GM18505 (cell line): ENCODE data around the gene GBA2.

Experiments used
- ATAC-seq: cut with Tn5 transposase; IDR thresholded peaks from one replicate; pipeline ENCODE4 v1.9.1; 2021; ENCODE audit not compliant: unreplicated experiment
- POLR2A ChIP-seq: IDR thresholded peaks from 4 replicates; pipeline ENCODE4 v1.6.1; 2011; ENCODE audit warnings: borderline replicate concordance; ENCODE audit not compliant: insufficient read depth, insufficient read length; ENCODE audit errors: extremely low read depth

GBA2 gene

DNA sequence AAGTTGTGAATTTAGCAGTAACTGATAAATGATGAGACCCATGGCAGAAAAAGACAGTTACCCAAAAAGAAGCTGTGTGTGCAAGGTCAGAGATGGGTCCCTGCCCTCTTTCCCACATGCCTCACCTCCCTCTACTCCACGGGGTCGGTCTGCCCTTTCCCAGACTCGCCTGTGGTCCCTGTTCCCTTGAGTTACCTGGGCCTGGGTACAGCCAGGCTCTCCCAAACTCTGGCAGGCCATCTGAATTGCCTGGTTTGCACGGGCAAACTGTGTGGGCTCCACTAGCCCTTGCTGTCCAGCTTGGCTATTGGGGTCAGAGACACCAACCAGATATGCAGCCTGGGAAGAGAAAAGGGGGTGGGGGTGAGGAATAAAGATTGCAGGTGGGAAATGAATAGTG lies 40.9 kb downstream of the GBA2 start:
- ATAC-seq = no peak
- TF ChIP-seq POLR2A = no peak

DNA sequence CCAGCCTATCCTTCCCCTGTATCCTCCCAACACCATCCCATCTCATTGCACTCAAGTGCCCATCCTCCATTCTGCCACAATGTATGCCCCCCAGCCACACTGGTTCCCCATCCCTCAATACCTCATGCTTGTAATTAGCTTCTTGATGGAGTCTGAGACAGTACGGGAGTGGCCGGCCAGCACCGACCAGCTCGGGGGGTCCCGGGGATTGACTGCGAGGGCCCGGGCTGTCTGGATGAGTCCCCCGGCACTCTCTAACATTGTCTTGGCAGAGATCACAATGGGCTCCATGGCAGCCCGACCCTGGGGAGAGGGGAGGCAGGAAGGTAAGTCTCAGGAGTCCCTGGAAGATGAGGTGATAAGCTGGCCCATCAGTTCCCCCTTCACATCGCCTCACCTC lies 42.1 kb downstream of the GBA2 start:
- no peak for TF ChIP-seq POLR2A
- no peak for ATAC-seq

DNA sequence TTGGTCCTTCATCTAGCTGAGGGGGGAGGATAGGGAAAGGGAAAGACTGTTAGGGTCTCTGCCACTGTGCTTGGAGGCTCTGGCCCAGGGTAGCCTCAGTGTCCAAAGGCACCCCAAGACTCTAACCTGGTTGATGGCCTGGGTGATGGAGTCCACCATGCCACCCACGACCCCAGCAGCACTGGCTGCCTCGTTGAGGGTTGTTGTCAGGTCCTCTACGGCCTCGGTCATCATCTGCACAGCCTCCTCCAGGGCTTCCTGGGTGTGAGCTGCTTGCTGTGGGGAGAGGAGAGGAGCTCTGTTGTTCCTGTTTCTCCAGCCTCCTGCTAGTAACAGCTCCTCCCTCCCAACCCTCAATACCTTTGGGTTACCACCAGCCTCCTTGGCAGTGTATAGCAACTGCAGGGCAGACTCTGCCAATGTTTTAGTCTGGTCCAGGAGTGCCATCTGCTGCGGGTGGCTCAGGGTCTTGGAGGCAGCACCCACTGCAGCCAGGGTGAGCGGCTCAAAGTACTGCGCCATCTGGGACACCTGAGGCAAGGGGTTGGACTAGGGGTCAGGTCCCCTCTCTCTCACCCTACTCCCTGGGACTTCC lies 43.1 kb downstream of the GBA2 start:
- ATAC-seq = no peak
- TF ChIP-seq POLR2A = no peak

DNA sequence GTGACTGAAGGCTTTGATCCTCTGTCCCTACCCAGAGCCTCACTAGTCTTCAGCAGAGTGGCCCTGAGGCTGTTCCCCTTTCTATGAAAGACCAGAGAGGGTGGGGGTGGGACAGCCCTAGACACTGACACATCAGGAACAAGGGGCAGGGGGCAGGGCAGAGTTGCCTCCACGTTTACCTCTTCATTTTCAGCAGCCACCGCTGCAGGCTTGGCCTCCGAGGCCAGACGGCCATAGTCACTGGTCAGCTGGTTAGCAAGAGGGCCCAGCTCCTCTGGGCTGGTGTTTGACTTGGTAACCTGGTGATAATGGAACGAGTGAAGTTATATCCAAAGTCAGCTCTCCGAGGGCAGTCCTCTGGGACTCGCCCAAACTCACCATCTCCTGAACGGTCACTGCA lies 43.7 kb downstream of the GBA2 start:
- ATAC-seq = no peak
- no peak for TF ChIP-seq POLR2A

DNA sequence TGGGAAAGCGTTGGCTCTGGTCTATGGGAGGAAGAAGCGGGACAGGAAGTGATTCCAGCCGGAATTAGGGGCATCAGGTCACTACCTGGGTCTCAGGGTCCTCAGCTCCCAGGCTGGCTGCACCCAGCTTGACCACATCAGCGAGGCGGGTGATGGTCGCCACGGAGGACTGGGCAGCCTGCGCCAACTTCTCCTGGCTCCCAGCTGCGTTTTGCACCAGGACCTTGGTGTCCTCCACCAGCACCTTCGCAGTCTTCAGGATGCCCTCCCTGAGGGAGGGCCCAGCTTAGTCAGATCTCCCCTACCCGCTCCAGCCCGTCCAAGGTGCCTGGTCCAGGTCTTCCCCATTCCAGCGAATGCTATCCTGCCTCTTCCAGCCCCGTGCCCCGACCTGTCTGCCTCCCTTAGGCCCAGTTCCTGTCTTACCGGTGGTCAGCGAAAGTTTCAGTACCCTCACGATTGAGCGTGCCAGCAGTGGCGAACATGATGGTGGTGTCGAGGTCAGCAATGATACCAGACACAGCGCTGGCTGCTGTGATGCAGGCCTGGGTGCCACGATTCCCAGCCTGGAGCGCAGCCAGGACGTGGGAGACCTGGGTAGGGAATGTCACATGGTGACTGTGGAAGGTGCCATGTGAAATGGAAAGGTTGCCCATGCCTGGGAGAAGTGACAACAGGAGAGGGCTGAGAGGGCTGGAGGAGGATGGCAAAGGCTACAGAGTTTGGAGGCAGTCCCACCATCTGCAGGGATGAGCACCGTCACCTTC lies 44.9 kb downstream of the GBA2 start:
- no peak for TF ChIP-seq POLR2A
- no peak for ATAC-seq

DNA sequence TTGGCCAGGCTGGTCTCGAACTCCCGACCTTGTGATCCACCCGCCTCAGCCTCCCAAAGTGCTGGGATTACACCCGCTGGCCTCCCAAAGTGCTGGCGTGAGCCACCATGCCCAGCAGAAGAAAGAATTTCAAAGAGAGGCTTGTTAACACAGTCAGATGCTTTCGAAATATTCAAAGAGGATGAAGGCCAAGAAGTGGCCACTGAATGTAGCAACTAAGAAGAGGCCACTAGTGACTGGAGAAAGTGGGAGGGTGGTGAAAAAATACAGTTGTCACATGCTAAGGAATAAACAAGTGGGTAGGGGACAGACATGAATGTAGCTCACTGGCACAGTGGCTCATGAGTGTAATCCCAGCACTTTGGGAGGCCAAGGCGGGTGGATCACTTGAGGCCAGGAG lies 46.3 kb downstream of the GBA2 start:
- no peak for ATAC-seq
- TF ChIP-seq POLR2A = no peak

DNA sequence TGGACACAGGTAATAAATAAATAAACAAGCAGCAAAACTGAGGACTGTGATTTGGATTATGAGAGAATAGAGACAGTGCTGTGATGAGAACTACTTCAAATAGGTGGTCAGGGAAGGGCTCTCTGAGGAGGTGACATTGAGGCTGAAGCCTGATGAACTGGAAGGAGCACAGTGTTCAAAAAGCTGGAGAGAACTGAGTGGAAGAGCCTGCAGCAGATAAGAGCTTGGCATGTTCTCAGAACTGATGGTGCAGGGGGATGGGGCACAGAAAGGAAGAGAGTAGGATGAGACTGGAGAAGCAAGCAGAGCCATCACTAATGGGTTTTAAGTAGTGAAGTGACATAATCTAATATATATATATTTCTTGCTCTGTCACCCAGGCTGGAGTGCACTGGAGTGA lies 48.1 kb downstream of the GBA2 start:
- TF ChIP-seq POLR2A = no peak
- no peak for ATAC-seq

DNA sequence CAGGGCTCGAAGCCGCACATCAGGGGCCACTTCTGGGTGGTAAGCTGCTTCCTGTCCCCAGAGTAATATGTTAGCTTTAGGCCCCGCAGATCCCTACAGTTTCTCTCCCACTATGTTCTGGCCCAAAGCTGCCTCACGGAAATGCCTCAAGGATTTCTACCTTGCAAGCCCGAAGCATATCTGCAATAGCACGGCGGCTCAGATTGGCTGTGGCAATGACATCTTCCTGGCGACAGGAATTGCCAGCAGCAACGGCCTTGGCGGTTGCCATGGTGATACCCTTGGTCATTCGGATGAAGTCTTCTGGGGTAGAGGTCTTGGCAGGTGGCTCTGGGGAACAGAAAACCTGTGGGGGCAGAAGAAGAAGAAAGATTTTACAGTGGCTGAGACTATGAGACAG lies 49.0 kb downstream of the GBA2 start:
- no peak for TF ChIP-seq POLR2A
- no peak for ATAC-seq

DNA sequence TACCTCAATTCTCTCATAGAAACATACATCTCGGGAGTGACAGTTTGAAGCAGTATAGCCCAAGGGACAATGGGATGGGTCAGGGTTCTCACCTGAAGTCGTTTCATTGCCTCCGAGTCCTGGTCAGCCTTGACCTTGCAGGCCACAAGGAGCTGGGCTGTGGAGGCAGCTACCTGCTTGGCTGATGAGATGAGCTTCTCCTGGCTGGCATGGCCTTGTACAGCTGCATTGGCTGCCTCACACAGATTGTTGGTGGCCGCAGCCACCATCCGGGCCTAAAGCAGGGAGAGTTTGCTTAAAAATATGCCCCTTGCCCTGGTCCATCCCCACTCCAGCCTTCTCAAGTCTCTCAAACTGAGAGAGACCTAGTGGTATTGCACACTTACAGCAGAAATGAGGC lies 50.8 kb downstream of the GBA2 start:
- no peak for TF ChIP-seq POLR2A
- ATAC-seq = no peak

DNA sequence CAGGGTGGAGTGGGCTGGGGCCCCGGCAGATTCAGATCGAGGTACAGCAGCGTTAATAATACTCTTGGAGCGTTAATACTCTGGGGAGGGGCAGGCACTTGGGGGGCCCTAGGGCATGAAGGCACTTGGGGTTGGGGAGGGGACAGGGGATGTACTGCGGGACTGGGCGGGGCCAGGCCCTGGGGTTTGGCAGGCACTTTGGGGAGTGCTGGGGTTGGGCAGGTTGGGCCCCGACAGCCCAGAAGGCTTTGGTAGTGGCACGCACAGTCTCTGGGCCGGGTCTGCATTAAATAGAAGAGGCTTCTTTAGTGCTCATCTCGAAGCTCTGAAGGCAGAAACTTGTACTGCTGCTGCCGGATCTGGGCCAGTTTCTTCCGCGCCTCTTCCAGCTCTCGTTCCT lies 51.5 kb downstream of the GBA2 start:
- no peak for ATAC-seq
- TF ChIP-seq POLR2A = no peak

DNA sequence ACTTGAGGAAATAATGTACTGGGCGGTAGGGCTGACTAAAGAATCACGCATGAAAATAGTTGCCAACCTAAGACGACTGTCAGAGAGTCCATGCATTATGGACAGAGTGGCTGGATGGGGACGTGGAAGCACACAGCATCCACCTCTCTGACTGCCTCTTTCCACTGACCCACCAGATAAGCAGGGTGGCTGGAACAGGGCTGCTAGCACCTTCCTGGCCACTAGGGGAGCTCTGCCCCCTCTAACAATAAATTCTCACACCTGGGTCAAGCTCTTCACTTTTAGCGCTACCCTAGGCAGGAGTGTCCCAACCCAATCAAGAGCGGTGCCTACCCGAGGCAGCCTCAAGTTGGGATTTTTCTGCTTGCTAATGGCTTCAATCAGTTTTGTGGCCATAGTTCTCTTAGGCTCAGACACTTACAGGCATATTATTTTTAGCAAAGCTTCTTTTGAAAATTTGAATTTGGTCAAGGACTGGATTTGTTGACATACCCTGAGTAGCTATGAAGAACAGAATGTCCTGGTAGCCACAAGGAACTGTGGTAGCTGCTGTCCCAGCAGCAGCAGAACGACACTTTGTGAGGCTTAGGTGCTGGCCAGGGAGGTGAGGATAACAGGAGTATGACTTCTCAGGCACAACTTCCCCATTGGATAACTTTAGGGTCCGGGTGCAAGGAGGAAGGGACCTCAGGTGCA lies 52.4 kb downstream of the GBA2 start:
- no peak for ATAC-seq

DNA sequence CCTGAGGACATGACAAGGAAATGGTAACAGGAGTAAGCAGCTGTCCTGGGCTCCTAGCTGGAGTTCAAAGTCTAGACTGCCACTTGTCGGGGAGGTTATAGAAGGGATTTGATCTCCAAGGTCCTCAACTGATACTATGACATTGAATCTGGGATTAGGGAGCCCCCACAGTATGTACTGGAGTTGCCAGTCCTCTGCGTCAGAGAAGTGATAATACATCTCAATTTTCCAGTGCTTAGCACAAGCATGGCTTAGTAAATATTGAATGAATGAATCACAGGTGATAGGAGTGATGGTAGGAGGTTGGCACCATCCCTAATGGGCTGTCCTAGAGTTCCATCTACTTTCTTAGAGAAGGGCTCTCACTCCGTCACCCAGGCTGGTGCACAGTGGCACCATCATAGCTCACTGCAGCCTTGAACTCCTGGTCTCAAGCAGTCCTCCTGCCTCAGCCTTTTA lies 53.1 kb downstream of the GBA2 start:
- no peak for TF ChIP-seq POLR2A
- ATAC-seq = no peak

More for the DNA sequence above, 52.4 kb downstream of the GBA2 start:
- no peak for TF ChIP-seq POLR2A

DNA sequence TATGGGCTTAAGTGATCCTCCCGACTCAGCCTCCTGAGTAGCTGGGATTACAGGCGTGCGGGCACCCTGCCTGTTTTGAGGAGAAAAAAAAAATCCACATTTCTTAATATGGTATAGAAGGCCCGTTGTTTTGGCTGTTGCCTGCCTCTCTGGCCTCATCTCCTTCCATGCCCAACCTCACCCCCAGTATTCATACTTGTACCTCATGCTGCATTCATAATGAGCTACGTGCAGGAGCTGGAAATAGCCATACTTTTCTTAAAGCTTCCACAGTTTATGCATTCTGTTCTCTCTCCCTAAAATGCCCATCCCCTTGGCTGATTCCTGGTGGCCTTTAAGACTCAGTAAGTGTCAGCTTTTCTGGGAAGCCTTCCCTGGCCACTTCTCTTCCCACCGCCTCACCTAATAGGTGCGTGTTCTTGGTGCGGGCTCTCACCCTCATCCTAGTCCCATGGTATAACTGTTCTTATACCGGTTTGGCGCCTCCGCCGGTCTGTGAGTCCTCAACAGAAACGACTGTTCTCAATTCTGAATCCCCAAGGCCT lies 57.2 kb downstream of the GBA2 start:
- TF ChIP-seq POLR2A = no peak
- ATAC-seq = no peak

DNA sequence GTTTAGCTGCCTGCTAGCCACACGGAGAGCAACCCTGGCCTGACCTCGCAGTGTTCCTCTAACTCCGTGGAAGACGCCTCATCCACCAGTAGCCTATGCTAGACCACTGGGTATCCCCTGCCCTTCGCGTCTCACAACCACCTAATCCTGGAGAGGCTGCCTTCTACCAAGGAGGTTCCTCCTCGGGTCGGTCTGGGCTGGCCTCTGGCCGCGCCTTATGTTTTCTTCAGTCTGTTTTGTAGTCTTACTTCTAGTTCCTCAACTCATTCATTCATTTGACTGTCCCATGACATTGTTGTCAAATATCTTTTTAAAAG lies 57.7 kb downstream of the GBA2 start:
- ATAC-seq = no peak
- no peak for TF ChIP-seq POLR2A
